Endothelial cell of umbilical vein (primary cell): ENCODE data around the gene MAST4. TPM values are rescaled to one million over a fixed set of nuclear protein-coding genes. Genes with fewer than 3 reads are reported as not detected.

Source experiments
- BruUV-seq: library from RNA; stranded (reverse); fragments of 400-500 nt; replicated peaks from 2 replicates; lab custom pipeline; 2021; lab: Mats Ljungman, UMichigan
- CTCF ChIA-PET: fragments of 300-600, 350-600 bp; sonication (Branson Sonifier 250); formaldehyde crosslinking; loops from one replicate; lab custom pipeline; 2021; ENCODE audit warnings: antibody characterized with exemption, inconsistent platforms; lab: Charles Lee
- POLR2A ChIA-PET: fragments of 300-600, 350-600 bp; sonication (Branson Sonifier 250); formaldehyde crosslinking; loops from one replicate; lab custom pipeline; 2021; ENCODE audit warnings: antibody characterized with exemption, inconsistent platforms; lab: Charles Lee
- DNase-seq: peaks from one replicate; pipeline ENCODE4 v3.0.0-alpha.2; 2011; ENCODE audit warnings: low read depth, low spot score
- FAIRE-seq: peaks from 2 replicates; lab custom pipeline; 2011; peaks lifted over from hg19 to GRCh38; lab: Jason Lieb, UNC
- H2AFZ ChIP-seq: 2 replicates; pipeline ENCODE4 v1.6.0; 2012; ENCODE audit warnings: low read depth, low read length, control low read depth, inconsistent platforms
- H3K27ac ChIP-seq: 2 replicates; pipeline ENCODE4 v1.5.1; 2011; ENCODE audit warnings: low read depth, mild to moderate bottlenecking, control low read depth, low read length, moderate library complexity; ENCODE audit not compliant: insufficient read depth
- H3K27me3 ChIP-seq, 2 experiments: 2 replicates each; pipeline versions ENCODE4 v1.6.0 to v1.6.1; 2011; ENCODE audit warnings: low read length in 2 of 2, mixed read lengths in 1 of 2; ENCODE audit not compliant: control insufficient read depth in 2 of 2, insufficient read depth in 2 of 2
- H3K36me3 ChIP-seq, 2 experiments: 2 replicates in 1 of 2; 3 replicates in 1 of 2; pipeline ENCODE4 v1.5.1; 2011; ENCODE audit warnings: low read length in 2 of 2, mild to moderate bottlenecking in 1 of 2, moderate library complexity in 1 of 2; ENCODE audit not compliant: control insufficient read depth in 2 of 2, insufficient read depth in 2 of 2; ENCODE audit errors: extremely low read depth in 1 of 2
- H3K4me1 ChIP-seq: 3 replicates; pipeline ENCODE4 v1.5.1; 2011; ENCODE audit warnings: mild to moderate bottlenecking, low read length; ENCODE audit not compliant: control insufficient read depth, insufficient read depth; ENCODE audit errors: extremely low read depth
- H3K4me2 ChIP-seq: 2 replicates; pipeline ENCODE4 v1.6.1; 2011; ENCODE audit warnings: low read length, control low read depth, mixed read lengths; ENCODE audit not compliant: insufficient read depth
- H3K4me3 ChIP-seq, 3 experiments: fragments of 200-600 bp in 1 of 3; sonication (generic), shearing (Covaris generic) in 1 of 3; replicated peaks in 1 of 3; 2 replicates each; pipeline ENCODE4 v1.5.1; 2011 to 2016; ENCODE audit warnings: control low read depth in 3 of 3, low read length in 3 of 3, mild to moderate bottlenecking in 2 of 3, inconsistent platforms in 1 of 3, low read depth in 1 of 3, moderate library complexity in 1 of 3; ENCODE audit not compliant: insufficient read depth in 1 of 3
- H3K79me2 ChIP-seq: 2 replicates; pipeline ENCODE4 v1.6.0; 2012; ENCODE audit warnings: low read length, inconsistent platforms; ENCODE audit not compliant: control insufficient read depth, insufficient read depth
- H3K9ac ChIP-seq: replicated peaks from 2 replicates; pipeline ENCODE3; 2011; ENCODE audit warnings: low read length, control low read depth; ENCODE audit not compliant: insufficient read depth; ENCODE audit errors: extremely low read depth
- H3K9me1 ChIP-seq: replicated peaks from 3 replicates; pipeline ENCODE4 v1.6.0; 2011; ENCODE audit warnings: mild to moderate bottlenecking, low read length; ENCODE audit not compliant: control insufficient read depth, insufficient read depth; ENCODE audit errors: extremely low read depth
- H3K9me3 ChIP-seq: replicated peaks from 2 replicates; pipeline ENCODE4 v1.5.1; 2012; ENCODE audit warnings: low read length, inconsistent platforms; ENCODE audit not compliant: control insufficient read depth, insufficient read depth
- H4K20me1 ChIP-seq: replicated peaks from 2 replicates; pipeline ENCODE3; 2011; ENCODE audit warnings: mild to moderate bottlenecking, low read length; ENCODE audit not compliant: control insufficient read depth, insufficient read depth; ENCODE audit errors: extremely low read depth
- EZH2 ChIP-seq: IDR thresholded peaks from 2 replicates; pipeline ENCODE4 v1.6.1; 2012; ENCODE audit warnings: borderline replicate concordance, low read depth, mild to moderate bottlenecking, moderate library complexity, low read length, inconsistent platforms; ENCODE audit not compliant: severe bottlenecking
- FOS ChIP-seq: IDR thresholded peaks from 2 replicates; pipeline ENCODE4 v1.6.1; 2011; ENCODE audit warnings: mild to moderate bottlenecking, low read length, moderate library complexity, borderline replicate concordance; ENCODE audit not compliant: insufficient read depth
- GATA2 ChIP-seq: IDR thresholded peaks from 2 replicates; pipeline ENCODE4 v1.7.0; 2011; ENCODE audit warnings: low read depth, mild to moderate bottlenecking, moderate library complexity, mixed read lengths, low read length; ENCODE audit not compliant: insufficient read length, insufficient read depth
- JUN ChIP-seq: IDR thresholded peaks from 2 replicates; pipeline ENCODE4 v1.6.1; 2011; ENCODE audit warnings: borderline replicate concordance, low read depth; ENCODE audit not compliant: insufficient read length, insufficient read depth
- MYC ChIP-seq: IDR thresholded peaks from one replicate; pipeline ENCODE4 v1.6.1; 2011; ENCODE audit warnings: mild to moderate bottlenecking, low read depth, low read length
- POLR2A ChIP-seq: IDR thresholded peaks from 2 replicates; pipeline ENCODE4 v1.6.1; 2012; ENCODE audit warnings: low read depth, mild to moderate bottlenecking, control low read depth, low read length
- POLR2AphosphoS5 ChIP-seq: IDR thresholded peaks from 2 replicates; pipeline ENCODE4 v1.6.1; 2012; ENCODE audit warnings: low read depth, mild to moderate bottlenecking, control low read depth, low read length, moderate library complexity; ENCODE audit not compliant: insufficient read depth
- dilution Hi-C: fragments of 300-500 bp; cut with MboI; formaldehyde crosslinking; loops from one replicate; pipeline ENCODE4 v1.15.0; 2019; ENCODE audit warnings: low sequenced_read_pairs; ENCODE audit not compliant: extremely low pct_ligation_motif_present
- intact Hi-C: fragments of 100-400 bp; cut with micrococcal nuclease; formaldehyde crosslinking; loops from one replicate; pipeline ENCODE4 v1.10.0; 2022
- polyA plus RNA-seq, 4 experiments: library from polyadenylated mRNA; depleted of rRNA in 3 of 4; stranded (reverse) in 3 of 4; unstranded in 1 of 4; fragments of >200 nt; gene quantifications; 2 replicates each; pipeline versions ENCODE4 v1.2.1 to v1.2.3, GENCODE V29; 2011 to 2012; ENCODE audit warnings: missing spikeins in 1 of 4
- total RNA-seq: library from RNA; stranded (reverse); gene quantifications from 2 replicates; pipeline ENCODE4 v1.2.3, GENCODE V29; 2021
- TF ChIP-seq, protein P1 (sequence below): IDR thresholded peaks from 2 replicates; pipeline ENCODE4 v1.6.1; 2011; ENCODE audit not compliant: insufficient read depth, insufficient read length
- TF ChIP-seq, protein P2 (sequence below), 2 donors: IDR thresholded peaks; 1 replicate in 1 of 2; 2 replicates in 1 of 2; pipeline ENCODE4 v1.5.1; 2011; ENCODE audit warnings: low read length in 2 of 2, mild to moderate bottlenecking in 2 of 2, moderate library complexity in 2 of 2, control low read depth in 1 of 2, inconsistent platforms in 1 of 2, low read depth in 1 of 2; ENCODE audit not compliant: insufficient read depth in 1 of 2; ENCODE audit errors: extremely low read depth in 1 of 2

The MAST4 gene
- total and polyA plus RNA-seq, 2 donors (not counting 3 experiments of a cell fraction or from before 2014, with no cell fraction given) = 40.2 to 116 TPM

DNA sequence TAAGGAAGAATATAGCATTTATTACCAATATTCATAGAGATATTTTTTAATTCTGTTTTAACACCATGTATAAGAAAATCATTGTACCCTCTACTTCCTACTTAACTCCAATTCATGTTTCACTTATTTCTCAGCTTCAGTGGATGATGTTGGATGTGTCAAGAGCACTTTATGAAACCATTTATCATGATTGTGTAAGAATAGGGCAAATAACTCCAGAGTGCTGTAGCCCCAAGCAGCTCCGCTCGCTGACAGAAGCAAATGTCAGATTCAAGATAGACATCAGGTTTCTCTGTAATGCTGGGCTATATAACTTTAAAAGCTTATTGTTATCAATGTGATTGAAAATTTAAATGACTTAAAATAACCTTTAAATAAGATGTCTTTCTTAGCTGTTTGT lies 50.4 kb downstream of the MAST4 start:
- H3K9me1 ChIP-seq = no peaks in the 10 kb centered on the region
- H4K20me1 ChIP-seq = no peaks in the 10 kb centered on the region
- no peaks in the 10 kb centered on the region for H3K4me1 ChIP-seq
- no TSS peak for BruUV-seq
- dilution Hi-C loops = no loop called here
- POLR2A ChIA-PET = no interaction called here
- H3K4me3 ChIP-seq = no peak overlapping the region
- no peaks in the 10 kb centered on the region for H3K79me2 ChIP-seq
- intact Hi-C loops = no loop called here
- peaks cover 0 to 5% of the 10 kb centered on the region in 2 experiments for H3K27me3 ChIP-seq
- H3K9me3 ChIP-seq = no peaks in the 10 kb centered on the region
- H3K4me2 ChIP-seq = no peak overlapping the region
- no peaks in the 10 kb centered on the region for H3K36me3 ChIP-seq
- H2AFZ ChIP-seq = no peak overlapping the region
- H3K9ac ChIP-seq = no peak overlapping the region
- CTCF ChIA-PET = interaction anchor here (0.7 kb wide), 1 partner anchor 14 kb away, joined by 3 read pairs; no protein-coding TSS in a partner anchor
- TF ChIP-seq POLR2AphosphoS5 = no peak
- TF ChIP-seq FOS = no peak
- TF ChIP-seq JUN = no peak
- TF ChIP-seq GATA2 = no peak
- no peak for TF ChIP-seq EZH2
- TF ChIP-seq POLR2A = no peak
- TF ChIP-seq, protein P1, sequence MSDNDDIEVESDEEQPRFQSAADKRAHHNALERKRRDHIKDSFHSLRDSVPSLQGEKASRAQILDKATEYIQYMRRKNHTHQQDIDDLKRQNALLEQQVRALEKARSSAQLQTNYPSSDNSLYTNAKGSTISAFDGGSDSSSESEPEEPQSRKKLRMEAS = no peak
- no peak for TF ChIP-seq MYC
- TF ChIP-seq, protein P2, sequence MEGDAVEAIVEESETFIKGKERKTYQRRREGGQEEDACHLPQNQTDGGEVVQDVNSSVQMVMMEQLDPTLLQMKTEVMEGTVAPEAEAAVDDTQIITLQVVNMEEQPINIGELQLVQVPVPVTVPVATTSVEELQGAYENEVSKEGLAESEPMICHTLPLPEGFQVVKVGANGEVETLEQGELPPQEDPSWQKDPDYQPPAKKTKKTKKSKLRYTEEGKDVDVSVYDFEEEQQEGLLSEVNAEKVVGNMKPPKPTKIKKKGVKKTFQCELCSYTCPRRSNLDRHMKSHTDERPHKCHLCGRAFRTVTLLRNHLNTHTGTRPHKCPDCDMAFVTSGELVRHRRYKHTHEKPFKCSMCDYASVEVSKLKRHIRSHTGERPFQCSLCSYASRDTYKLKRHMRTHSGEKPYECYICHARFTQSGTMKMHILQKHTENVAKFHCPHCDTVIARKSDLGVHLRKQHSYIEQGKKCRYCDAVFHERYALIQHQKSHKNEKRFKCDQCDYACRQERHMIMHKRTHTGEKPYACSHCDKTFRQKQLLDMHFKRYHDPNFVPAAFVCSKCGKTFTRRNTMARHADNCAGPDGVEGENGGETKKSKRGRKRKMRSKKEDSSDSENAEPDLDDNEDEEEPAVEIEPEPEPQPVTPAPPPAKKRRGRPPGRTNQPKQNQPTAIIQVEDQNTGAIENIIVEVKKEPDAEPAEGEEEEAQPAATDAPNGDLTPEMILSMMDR (IDR thresholded peaks at IDR 0.05; ENCODE audit: extremely low read depth in 1 of 2, insufficient read depth in 1 of 2, low read depth in 1 of 2, low read length in 2 of 2) = no peak
- DNase-seq = no peak
- no peak for FAIRE-seq
- no peak overlapping the region for H3K27ac ChIP-seq
